Right hindlimb (tissue), 1 donor: ENCODE data around the gene ZBTB7C.

ENCODE experiments used
- DNase-seq: peaks from one replicate; pipeline ENCODE4 v3.0.0-alpha.2; 2018

ZBTB7C gene

GRCh38 chr18:48133671-48134251 lies 275.4 kb downstream of the ZBTB7C start:
- no peak for DNase-seq

DNA sequence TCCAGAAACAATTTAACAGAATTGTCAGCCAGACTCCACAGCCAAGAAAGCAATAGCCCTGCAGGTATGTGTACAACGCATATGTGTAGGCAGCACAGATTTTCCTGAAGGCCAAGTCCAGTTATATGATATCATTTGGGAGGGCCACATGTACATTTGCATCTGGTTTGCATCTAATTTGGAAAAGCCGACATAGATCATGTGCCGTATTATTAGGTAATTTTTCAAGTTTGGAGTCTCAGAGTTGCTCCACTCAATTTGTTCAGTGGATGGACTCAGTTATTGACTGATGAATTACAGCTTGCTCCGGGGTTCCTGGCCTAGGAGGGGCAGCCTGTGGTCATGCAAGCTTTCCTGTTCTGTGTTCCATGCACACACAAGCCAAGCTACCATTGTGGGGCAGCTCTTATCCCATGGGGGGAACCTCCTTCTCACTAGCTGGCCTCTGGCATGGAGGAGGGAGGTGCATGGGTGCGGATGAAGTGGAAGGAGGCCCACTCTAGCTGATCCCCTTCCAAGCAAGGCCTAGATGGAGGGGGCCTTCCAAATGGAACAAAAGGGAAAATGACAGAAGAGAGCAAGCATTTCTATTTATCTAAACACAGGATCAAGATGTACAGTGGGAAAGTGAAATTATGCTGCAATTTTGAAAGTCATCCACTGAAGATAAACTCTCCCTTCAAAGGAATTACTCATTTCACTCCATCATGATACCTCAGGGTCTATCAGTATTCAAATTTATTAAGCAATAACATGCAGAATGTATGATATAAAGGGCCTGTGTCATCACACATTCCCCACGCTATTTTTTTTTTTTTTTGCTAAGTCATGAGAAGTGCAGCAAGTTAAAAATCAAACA lies 276.2 kb downstream of the ZBTB7C start:
- no peak for DNase-seq

GRCh38 chr18:48131042-48131441 lies 278.1 kb downstream of the ZBTB7C start:
- DNase-seq = no peak

DNA sequence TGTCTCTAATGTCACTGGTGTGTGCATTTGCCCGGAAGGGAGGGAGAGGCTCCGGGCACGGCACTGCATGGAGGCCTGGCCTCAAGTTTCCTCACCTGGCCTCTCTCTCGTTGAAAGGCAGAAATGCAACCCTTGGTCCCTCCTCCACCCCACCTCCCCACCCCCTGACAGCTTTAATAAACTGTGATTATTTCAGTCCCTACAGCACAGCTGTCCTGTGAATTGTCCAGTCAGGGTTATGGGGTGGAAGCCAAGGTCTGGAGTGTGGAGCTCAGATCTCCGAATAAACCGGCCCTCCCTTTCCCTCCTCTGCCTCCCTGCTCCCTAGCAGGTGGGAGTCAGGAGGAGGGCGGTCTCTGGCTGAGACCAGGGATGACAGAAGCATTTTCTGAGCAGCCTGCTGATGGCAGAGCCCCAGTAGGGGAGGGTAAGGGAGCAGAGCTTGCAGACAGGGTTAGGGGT lies 279.5 kb downstream of the ZBTB7C start:
- peak; percentile 67 for DNase-seq

- DNase-seq = peak; percentile 78
These were observed 281.6 kb downstream of the ZBTB7C start for GRCh38 chr18:48127606-48128005.

DNA sequence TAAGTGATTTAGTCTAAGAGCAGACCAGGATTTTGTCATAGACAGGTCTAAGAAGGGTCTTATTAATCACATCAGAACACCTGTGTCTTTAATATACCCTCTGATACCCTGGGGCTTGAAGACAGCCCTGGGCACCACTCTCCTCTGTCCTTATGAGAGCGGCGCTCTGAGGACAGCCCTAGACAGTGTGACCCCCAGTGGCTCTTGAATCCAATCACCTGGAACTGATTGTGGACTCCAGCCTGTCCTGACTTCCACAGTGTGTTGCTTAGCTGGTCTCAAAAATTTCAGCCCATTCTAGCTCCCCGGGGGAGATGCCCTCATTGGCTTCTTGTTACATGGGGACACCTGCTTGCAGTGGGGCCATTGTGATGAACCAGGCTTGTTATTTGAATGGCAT lies 282.9 kb downstream of the ZBTB7C start:
- no peak for DNase-seq

DNA sequence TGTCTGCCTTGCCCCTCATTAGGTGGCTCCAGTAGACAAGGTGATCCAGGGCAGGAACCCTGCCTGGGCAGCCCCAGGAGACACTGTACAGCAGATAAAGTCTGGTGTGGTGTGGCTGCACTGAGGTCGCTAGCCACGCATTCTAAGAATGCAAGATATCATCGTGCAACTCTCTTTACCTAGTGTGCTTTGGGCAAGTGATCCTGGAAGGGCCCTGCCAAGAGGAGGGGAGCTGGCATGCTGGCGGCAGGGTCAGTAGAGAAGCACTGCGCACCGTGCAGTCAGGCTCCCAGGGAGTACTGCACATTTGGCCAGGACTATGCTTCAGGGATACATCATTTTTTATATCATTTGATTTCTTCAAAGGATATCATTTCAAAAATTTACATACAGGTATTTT lies 283.5 kb downstream of the ZBTB7C start:
- DNase-seq = no peak

- no peak for DNase-seq
These were observed 284.1 kb downstream of the ZBTB7C start for GRCh38 chr18:48124857-48125626.

DNA sequence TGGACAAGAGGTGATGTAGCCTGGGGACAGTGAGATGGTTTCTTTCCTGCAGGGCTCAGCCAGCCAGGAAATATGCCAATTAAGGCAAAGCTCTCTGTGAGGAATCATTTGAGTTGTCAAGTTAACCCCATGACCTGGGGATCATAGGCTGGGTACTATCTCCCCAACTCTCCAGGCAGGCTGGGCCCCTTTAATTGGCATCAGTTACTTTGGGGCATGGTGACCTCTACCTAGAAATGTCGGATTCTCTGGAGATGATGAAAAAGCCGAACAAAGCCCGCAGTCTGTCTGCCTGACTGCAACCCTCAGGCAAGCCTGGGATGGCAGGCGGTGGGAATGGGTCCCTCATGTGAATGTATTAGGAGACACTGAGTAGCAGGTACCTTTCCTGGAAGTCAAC lies 285.2 kb downstream of the ZBTB7C start:
- DNase-seq = no peak

DNA sequence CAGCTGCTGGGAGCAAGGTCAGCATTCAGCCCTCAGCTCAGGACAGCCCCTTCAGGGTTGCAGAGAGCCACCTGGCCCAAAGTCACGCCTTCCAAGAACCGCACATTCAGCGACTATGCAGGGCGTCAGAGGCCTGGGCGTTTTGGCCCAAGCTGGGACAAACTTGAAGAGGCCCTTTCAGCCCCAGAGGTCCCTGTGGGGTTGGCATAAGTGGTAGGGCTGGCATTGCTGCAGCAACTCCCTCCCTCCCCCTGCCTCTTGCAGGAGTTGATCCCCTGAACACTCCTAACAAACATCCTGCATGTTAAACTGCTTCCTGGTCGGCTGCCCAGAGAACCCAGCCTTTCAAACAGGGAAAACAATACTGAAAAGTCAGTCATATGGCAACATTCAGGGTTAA lies 285.9 kb downstream of the ZBTB7C start:
- no peak for DNase-seq

GRCh38 chr18:48122816-48123215 lies 286.4 kb downstream of the ZBTB7C start:
- no peak for DNase-seq

- no peak for DNase-seq
These were observed 286.8 kb downstream of the ZBTB7C start for GRCh38 chr18:48122376-48122775.

DNA sequence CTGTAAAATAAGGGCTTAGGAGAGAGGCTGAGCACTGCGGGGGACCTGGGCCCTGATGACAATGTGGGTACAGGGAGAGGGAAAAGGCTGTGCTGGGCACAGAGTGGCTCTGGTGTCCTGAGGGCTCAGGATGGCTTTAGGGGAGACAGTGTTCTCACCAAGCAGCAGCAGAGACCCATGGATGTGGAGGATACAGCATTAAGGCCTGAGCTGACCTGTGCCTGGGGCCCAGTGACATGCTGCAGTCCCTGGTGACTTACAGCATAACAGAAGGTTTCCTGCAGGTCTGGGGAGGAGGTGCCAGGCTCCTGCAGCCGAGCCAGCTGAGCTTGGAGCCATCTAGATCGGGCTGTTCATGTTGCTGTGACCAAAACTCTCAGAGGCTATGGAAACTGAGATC lies 287.4 kb downstream of the ZBTB7C start:
- DNase-seq = no peak

DNA sequence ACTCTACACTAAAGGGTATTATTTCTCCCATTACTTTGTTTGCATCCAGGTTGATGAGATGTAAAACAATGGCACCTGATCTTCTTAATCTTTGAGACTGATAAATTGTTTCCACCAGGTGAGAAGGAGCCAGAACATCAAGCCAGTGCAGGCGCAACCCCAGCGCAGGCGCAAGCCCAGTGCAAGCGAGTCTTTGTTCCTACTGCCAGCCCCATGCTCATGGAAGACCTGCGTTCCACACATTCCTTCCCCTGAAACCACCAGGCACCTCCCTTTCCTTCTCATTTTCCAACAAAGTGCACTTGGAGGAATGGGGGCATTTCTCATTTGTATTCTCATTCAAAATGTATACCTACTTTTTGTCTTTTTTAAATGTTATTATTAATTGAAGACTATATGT lies 290.0 kb downstream of the ZBTB7C start:
- DNase-seq = no peak

GRCh38 chr18:48116873-48117630 lies 292.1 kb downstream of the ZBTB7C start:
- no peak for DNase-seq

- no peak for DNase-seq
These were observed 293.2 kb downstream of the ZBTB7C start for GRCh38 chr18:48116017-48116416.

GRCh38 chr18:48113691-48114090 lies 295.5 kb downstream of the ZBTB7C start:
- no peak for DNase-seq

DNA sequence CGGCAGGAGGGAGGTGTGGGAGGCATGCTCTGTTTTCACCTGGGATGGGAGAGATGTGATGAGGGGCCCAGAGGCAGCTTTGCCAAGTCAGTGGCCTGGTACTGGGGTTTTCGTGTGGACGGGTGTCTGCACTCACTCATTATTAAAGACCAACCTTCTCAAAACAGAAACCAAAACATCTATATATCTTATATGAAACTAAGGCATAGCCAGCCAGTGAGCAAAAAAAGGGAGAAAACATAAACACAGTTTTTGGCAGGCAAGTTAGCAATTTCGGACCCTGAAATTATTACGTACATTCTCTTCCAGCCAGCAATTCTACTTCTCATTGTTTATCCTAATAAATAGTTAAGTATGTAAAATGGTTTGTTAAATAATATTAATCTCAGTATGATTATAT lies 297.6 kb downstream of the ZBTB7C start:
- no peak for DNase-seq

DNA sequence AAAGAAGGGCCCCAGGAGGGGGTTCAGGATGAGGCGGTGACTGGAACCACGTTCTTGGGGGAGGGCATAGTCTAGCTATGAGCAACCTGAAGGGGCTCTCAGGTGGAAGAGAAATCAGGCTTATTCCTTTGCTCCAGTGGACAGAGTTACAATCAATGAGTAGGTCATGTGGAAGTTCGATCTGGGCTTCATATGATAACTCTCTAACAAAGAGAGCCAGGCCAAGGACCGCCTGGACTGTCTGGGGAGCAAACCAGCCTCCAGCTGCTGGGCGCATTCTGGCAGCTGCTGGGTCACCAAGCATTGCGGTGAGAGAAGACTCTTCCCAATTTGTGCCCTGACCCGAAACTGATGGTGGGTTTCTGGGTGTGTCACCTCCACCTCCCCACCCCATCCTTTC lies 298.4 kb downstream of the ZBTB7C start:
- DNase-seq = no peak

DNA sequence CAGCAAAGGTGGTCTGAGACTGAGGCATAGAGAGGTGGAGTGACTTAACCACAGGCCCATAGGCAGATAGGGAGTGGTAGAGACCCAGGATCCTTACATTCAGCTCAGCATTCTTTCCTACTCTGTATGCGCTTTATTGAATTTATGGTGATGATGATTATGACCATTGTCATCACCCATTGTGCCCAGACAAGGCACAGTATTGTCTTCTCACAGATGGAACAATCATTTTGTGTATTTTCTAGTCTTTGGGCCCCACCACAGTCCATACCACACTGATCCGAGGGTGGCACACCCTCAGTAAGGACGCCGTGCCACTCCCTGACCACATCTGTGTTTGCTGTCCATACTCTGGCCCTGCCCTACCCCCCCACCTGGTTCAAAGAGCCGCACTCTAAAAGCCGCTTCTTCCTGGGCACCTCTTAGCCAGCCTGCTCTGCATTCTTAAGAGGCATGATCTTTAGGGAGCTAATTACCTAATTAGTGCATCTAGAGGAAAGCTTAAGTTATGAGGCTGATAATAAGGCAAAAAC lies 299.2 kb downstream of the ZBTB7C start:
- DNase-seq = no peak

DNA sequence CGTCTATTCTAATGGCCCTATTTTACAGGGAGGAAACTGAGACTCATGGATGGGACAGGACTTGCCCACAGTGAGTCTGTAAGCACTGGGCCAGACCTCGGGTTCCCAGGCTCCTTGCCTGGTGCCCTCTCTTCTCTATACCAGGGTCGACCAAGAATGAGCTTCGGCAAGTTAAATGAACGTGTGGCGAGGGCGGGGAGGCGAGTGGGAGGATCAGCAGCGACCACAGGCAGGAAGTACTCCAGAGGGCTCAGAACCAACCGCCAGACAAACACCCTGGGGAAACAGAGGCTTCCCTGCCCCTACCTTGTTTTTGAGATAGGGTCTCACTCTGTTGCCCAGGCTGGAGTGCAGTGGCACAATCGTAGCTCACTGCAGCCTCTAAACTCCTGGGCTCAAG lies 301.0 kb downstream of the ZBTB7C start:
- no peak for DNase-seq

- DNase-seq = no peak
These were observed 302.0 kb downstream of the ZBTB7C start for GRCh38 chr18:48106976-48107781.
